DND-41 (cell line): ENCODE measurements around the gene DDX20.

Experiments
- CTCF ChIP-seq: IDR thresholded peaks from 2 replicates; pipeline ENCODE4 v1.5.1; 2012; ENCODE audit warnings: borderline replicate concordance, low read length, moderate library complexity, mild to moderate bottlenecking; ENCODE audit not compliant: poor library complexity, severe bottlenecking; ENCODE audit errors: extremely low read depth
- EZH2 ChIP-seq: IDR thresholded peaks from 3 replicates; pipeline ENCODE4 v1.6.1; 2012; ENCODE audit warnings: borderline replicate concordance, low read depth, mild to moderate bottlenecking, moderate library complexity, low read length, inconsistent platforms; ENCODE audit not compliant: severe bottlenecking

DNA sequence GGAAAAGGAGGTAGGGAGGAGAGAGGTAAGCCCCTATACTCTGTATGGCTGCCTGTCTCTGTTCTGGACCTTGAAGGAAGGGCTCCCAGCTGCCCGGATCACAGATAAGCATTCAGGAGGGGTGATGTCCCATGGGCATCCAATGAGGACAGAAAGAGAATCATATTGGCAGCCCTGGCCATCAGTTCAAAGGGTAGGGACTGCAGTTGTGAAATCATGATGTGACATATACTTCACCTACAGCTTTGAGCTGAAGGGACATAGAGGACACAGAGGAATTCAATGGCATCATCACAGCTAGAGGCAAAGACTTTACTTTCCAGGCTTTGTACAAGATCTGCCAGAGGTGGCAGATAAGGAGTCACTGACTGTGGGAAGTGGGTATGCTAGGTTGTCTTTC lies 21.6 kb downstream of the DDX20 start:
- TF ChIP-seq CTCF (no peak), EZH2 (no peak)
